Erythroblast (primary cell): Measurements from ENCODE around the gene HTN3.

Experiments used
- GATA1 ChIP-seq: IDR thresholded peaks from 2 replicates; pipeline ENCODE4 v1.6.1; 2011; ENCODE audit warnings: low read depth, mild to moderate bottlenecking, control low read depth, low read length, moderate library complexity
- POLR2A ChIP-seq: IDR thresholded peaks from 2 replicates; pipeline ENCODE4 v1.6.1; 2011; ENCODE audit warnings: mild to moderate bottlenecking, low read length

- TF ChIP-seq GATA1 = no peak
- TF ChIP-seq POLR2A = no peak
Observed at GRCh38 chr4:70000711-70001110, 27.5 kb upstream of the HTN3 start.
